Ishikawa (cell line): ENCODE results near the gene SDF2L1.

Source experiments
- EP300 ChIP-seq: IDR thresholded peaks from 2 replicates; pipeline ENCODE4 v1.6.1; 2012; ENCODE audit warnings: borderline replicate concordance
- FOXM1 ChIP-seq: IDR thresholded peaks from 2 replicates; pipeline ENCODE4 v1.6.1; 2012; ENCODE audit warnings: low read depth, borderline replicate concordance
- MAX ChIP-seq: IDR thresholded peaks from 2 replicates; pipeline ENCODE4 v1.6.1; 2012
- REST ChIP-seq: IDR thresholded peaks from 2 replicates; pipeline ENCODE4 v1.6.1; 2012; ENCODE audit warnings: low read depth, mild to moderate bottlenecking
- TAF1 ChIP-seq: IDR thresholded peaks from 2 replicates; pipeline ENCODE4 v1.6.1; 2012; ENCODE audit warnings: low read depth, mild to moderate bottlenecking
- TEAD4 ChIP-seq: IDR thresholded peaks from 2 replicates; pipeline ENCODE4 v1.6.1; 2012

GRCh38 chr22:21622011-21622918, 19.8 kb upstream of the SDF2L1 start:
- TF ChIP-seq REST, result no peak
- TF ChIP-seq FOXM1, result no peak
- TF ChIP-seq MAX, result no peak
- TF ChIP-seq TAF1, result no peak
- no peak for TF ChIP-seq EP300
- no peak for TF ChIP-seq TEAD4
